NB4 (cell line): ENCODE measurements around the gene SPATA16.

Source experiments
- CTCF ChIP-seq: IDR thresholded peaks from one replicate; pipeline ENCODE4 v1.5.1; 2012; ENCODE audit warnings: low read depth, low read length
- MAX ChIP-seq: IDR thresholded peaks from 2 replicates; pipeline ENCODE4 v1.6.1; 2011; ENCODE audit warnings: low read depth, low read length
- MYC ChIP-seq: IDR thresholded peaks from 2 replicates; pipeline ENCODE4 v1.6.1; 2011; ENCODE audit warnings: low read depth, low read length
- POLR2A ChIP-seq: IDR thresholded peaks from 2 replicates; pipeline ENCODE4 v1.6.1; 2011; ENCODE audit warnings: mild to moderate bottlenecking; ENCODE audit not compliant: insufficient read length; ENCODE audit errors: extremely low read depth

DNA sequence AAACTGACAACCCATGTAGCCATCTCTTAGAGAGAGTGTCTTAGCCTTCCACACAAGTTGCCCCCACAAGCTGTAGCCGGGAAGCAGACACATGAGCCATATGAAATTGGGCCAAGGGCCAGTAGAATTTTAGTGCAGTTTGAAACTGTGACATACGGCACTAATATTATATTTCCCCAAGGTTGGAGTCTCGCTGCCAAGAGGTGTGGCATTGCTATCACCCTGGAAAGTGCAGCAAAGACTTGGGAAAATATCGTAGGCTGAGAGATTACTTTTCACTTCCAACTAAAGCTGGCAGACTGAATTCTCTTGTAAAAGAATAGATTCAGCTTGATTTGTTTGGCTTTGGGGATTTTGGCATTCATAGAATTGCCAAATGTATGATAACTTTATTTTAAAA lies 301.4 kb downstream of the SPATA16 start:
- TF ChIP-seq MAX (no peak), CTCF (no peak), MYC (no peak), POLR2A (no peak)
